Activated CD4-positive, CD25-positive, alpha-beta regulatory T cell treated with anti-CD3 and anti-CD28 coated beads, Interleukin-2, amount 50 U/mL, for 16 hours (primary cell): ENCODE results near the gene OSBPL8.
"Not testable (repeated sequence)": the region's sequence is repeated elsewhere in the genome, so short reads cannot be mapped to it uniquely, and the experiment has no call there.

Experiments
- DNase-seq: peaks from one replicate; pipeline ENCODE4 v3.0.0-alpha.2; 2020; ENCODE audit warnings: low read depth, low spot score

The OSBPL8 gene

DNA sequence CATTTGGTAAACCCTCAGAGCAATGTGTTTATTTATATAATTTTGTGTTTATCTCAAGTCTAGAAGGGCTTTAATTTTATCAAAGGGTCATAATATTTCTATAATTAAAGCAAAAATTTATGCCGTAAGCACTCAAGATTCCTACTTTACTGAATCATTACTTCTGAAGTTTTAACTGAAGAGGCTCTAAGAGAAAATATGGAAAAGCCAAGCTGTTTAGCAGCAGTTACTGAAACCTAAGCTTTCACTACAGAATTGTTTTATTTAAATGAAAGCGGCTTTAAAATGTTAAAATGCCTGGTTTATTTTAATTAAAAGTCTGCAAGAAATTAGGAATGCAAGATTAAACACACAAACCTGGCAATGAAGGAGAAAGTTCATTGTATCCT lies 137.4 kb downstream of the OSBPL8 start:
- DNase-seq: no peak

DNA sequence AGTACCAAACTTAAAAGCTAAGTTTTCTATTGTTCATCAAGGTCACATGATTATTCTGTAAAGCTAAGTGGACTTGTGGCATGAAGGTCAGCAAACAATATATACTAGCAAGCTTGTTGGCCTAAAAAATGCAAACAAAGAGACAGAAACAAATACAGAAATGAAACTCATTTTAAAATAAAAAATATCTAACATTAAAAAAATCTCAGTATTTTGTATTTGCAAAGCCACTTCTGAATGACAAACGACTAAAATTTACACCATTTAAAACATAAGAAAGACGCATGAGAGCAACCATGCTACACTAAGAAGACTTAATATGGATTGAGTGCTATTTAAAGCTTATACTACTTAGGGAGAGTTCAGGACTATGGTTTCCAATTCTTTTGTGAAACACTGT lies 138.5 kb downstream of the OSBPL8 start:
- no peak for DNase-seq

DNA sequence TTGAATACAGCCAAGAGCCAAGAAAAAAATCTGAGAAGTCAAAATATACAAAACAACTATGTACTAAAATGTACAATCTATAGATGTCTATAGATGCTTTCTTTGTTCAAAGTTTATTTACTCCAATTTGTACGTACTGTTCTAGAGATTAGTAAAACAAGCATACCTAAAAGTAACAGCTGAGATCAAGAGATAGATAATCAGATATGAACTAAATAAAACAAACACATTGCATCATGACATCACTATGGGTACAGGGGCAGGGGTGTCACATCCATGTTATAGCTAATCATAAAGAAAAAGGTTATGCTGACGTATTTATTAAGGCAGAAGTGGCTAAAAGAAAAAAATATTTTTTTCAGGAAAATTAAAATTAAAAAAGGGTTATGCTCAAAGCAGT lies 139.3 kb downstream of the OSBPL8 start:
- no peak for DNase-seq

DNA sequence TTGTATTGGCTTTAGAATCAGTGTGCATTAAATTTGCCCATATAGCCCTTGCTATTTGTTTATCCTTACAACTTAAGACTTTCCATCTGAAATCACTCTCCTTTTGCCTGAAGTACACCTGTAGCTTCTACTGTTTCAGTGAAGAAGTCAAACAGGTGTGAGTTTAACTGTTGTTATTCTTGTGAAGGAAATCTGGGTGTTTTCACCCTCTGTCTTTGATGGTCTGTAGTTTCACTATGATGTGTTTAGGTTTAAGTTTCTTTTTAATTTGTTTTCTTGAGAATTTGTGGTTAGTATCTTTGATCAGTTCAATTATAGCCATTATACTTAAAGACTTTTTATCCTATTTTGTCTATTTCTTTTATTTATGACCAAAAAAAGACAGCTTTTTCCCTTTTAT lies 142.5 kb downstream of the OSBPL8 start:
- no peak for DNase-seq

DNA sequence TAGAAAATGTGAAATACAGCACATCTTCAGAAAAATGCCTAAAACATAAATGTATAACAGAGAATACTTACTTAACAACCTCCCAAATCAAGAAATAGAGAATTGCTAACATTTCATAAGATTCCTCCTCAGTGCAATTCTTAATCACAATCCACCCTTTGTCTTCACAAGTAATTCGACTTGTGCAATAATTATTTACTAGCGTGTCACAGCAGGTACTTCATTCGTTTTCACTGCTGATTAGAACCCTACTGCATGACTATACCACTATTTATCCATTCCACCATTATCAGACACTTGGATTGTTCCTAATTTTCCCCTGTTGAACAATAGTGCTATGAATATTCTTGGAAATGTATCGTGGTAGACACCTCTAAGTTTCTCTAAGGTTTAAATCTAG lies 146.4 kb downstream of the OSBPL8 start:
- no peak for DNase-seq

DNA sequence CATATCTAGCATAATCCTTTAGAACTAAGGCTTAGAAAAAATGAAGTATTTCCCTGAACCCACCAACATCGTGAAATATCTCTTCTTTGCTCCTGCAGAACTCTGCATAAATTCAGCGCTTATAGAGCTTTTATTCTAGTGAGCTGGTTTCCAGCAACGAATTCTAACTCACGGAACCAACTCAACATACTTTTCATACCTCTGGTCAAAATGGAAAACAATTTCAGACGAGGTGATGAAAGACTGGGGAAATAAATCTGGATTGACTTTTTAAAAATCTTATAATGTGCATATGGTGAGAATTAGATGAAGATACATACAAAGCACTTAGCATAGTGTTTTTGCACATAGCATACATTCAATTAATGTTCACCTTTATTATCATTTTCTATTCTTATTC lies 148.8 kb downstream of the OSBPL8 start:
- DNase-seq: no peak

DNA sequence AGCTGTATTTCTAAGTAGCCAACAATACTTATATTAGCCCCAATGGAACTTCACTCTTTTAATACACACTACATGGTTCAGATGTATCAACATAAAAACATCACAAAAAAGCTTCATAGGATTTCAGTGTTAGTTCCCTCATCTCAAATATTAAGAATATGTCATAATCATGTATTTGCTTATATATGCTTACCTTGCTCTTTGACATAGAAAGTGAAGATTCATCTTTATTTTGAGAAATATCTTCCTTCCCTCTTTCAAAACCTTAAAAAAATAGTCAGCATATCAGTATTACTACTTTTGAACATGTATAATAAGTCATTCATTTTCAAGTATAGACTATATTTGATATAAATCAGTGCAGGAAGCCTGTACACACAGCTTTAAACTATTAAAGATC lies 149.2 kb downstream of the OSBPL8 start:
- DNase-seq: no peak

DNA sequence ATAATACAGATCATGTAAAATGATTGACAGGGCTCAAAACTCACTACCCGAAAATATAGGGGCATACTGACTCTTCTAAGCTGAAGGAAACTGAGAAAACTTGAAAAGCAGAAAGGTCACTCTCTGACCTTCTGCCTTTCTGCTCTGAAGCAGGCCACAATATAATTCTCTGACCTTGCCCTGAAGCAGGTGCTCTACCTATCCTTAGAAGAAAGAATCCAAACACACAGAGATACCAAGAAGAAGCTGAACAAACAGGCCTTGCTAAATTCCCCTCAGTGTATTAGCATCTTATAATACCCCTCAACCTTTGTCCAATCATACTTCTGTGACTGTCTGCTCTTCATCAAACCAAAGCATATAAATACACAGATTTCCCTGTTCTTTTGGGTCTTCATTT lies 150.5 kb downstream of the OSBPL8 start:
- no peak for DNase-seq

DNA sequence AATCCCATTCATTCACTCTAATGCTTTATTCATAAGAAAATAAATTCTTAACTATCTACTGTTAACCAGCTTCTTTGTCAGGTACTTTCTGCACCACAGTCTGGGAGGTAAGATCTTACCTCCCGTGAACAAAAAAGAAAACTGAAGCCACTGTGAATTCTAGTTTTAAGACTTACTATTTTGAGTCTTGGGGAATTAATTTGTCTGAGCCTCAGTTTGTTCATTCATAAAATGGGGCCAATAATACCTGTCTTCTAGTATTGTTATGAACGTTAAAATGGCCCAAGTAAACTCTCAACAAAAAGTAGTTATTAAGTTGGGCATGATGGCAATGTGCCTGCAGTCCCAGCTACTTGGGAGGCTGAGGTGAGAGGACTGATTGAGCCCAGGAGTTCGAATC lies 151.9 kb downstream of the OSBPL8 start:
- no peak for DNase-seq

DNA sequence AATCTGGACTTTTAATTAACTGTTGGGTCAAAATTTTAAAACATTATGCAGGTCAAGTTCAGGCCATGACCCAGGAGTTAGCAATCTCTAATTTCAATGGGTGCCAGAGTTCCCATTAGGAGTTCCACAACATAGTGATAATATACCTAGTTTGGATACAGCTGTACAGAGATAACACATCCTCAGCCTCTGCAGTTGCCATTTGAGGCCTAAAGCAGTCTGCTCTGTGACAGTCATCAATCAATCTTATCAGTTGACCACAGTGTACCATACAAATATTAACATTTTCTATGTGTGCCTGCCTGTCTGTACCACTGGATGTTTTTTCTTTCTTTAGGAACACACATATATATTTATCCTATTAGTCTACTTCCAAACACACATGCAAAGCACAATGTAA lies 157.3 kb downstream of the OSBPL8 start:
- DNase-seq: no peak

DNA sequence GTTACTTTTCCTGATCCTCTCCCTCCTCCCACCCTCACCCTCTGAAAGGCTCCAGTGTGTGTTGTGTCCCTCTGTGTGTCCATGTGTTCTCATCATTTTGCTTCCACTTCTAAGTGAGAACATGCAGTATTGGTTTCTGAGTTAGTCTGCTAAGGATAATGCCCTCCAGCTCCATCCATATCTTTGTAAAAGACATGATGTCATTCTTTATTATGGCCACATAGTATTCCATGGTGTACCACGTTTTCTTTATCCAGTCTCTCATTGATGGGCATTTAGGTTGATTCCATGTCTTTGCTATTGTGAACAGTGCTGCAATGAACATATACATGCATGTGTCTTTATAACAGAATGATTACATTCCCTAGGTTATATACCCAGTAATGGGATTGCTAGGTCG lies 159.4 kb downstream of the OSBPL8 start:
- no peak for DNase-seq

DNA sequence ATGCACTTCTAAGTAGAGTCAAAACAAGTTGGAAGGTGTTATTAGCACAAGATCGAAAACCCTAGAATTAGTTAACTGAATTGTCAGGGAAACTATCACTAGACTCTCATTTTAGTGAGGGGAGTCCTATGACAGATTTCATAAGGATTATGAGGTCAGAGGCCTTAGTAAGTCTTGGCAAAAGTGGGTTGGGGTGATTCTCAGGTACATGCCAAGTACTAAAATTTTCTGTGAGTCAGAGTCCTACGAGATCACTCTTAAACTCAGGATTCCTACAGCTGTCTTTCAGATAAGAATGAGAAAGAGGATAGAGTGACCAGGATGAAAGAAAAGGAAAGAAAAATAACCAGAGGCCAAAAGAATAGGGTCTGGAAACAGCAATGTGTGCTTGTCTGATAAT lies 160.5 kb downstream of the OSBPL8 start:
- DNase-seq: no peak

DNA sequence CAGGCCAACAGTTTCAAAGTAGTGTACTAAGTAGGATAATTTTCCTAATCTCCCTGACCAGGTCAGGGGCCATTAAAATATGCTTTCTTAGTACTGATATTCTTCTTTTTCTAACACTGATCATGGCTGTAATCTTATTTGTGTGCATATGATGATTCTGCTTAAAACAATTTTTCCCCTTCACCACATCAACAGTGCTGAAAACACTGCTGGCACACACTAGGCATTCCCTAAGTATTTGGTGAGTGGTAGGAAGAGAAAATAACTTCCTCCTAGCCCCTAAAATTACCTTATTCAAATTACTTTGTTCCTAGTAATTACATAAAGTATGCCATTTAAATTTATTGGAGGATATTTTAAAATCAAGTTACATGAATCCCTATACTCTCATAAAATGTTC lies 161.5 kb downstream of the OSBPL8 start:
- DNase-seq: no peak

DNA sequence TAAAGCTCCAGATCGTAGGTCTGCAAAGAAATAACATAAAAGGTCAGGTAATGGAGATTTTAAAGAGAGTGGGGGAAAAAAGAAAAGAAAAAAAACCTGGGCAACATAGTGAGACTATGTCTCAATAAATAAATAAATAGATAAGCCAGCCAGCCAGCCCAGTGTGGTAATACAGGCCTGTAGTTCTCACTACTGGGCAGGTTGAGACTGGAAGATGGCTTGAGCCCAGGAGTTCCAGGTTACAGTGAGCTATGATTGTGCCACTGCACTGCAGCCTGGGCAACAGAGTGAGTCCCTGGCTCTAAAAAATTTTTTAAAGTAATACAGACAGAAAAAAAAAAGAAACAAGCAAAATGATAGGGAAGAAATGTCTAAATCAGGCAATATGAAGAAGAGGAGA lies 168.1 kb downstream of the OSBPL8 start:
- DNase-seq: no peak

DNA sequence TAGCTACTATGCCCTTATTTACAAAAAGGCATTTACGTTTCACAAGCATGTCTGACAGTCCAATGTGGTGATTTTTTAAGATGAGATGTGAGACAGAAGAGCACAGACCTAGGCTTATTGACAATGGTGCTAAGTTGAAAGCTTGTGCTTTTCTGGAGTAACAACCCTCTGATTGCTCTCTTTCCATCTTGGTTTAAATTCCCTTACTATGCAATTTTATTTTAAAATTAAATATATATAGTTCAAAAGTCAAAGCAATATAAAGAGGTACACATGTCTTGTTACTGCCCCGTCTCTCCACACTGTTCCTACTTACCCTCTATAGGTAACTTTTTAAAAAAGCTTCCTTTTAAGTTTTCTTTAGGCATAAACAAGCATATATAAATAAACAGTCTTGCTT lies 172.0 kb downstream of the OSBPL8 start:
- DNase-seq: no peak

DNA sequence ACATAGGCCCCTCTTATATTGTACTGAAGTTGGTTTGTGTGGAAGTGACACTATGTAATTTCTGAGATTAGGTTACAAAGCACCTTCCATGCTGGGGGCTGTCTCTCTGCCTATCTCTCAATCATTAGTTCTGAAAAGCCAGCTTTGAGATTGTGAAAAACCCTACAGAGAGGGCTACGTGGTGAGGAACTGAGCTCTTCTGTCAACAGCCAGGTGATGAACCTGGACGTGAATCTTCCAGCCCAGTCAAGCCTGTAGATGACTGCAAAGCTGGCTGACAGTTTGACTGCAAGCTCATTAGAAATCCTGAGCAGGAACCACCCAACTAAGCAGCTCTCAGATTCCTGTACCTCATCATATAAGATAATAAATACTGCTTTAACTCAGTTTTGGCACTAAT lies 175.0 kb downstream of the OSBPL8 start:
- no peak for DNase-seq

DNA sequence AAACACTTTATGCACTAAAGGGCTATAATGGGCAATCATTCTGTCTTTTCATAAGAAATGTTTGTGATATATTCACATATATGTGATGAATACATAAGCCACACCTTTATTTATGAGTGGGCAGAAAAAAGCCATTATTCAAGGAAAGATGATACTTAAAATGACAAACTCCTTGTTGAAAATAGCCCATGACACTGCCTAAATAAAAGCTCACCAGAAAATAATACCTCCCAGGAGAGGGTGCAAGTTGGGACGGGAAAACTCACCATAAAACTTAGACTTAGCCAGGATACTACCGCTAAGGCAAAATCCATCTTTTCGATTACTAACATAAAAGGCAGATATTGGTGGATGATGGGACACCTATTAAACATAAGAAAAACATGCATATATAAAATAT lies 175.6 kb downstream of the OSBPL8 start:
- no peak for DNase-seq

DNA sequence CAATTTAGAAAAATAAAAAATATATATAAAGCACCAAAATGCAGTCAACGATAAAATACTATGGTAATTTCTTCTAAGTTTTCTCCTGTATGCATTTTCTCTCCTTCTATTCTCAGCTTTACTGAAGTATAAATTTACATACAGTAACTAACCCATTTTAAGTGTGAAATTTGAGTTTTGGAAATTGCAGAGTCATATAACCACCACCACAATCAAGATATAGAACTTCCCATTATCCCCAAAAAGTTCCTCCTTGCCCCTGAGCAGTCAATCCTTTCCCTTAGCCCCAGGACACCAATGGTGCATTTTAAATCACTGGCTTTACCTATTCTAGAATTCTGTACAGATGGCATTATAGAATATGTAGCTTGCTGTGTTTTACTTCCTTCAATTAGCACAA lies 180.3 kb downstream of the OSBPL8 start:
- DNase-seq: no peak

DNA sequence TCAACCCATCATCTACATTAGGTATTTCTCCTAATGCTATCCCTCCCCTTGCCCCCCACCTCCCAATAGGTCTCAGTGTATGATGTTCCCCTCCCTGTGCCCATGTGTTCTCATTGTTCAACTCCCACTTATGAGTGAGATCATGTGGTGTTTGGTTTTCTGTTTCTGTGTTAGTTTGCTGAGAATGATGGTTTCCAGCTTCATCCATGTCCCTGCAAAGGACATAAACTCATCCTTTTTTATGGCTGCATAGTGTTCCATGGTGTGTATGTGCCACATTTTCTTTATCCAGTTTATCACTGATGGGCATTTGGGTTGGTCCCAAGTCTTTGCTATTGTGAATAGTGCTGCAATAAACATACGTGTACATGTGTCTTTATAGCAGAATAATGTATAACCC lies 182.7 kb downstream of the OSBPL8 start:
- DNase-seq: not testable (repeated sequence)

DNA sequence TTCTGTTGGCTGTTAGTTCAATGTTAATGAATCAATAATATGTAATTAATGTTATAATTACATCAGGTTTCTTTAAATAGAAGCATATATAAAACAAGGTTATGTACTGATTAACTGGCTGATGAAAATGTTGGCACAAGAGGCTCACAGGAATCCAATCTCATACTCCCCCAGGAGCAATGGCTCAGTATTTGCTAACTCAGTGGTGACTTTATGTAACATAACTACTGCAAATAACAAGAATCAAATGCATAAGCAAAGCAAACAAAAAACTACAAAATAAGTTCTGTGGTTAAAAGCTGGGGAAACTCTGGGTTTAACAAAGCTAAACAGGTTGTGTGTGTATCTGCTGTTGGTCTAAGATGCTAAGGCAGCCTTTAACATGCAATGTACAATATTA lies 183.6 kb downstream of the OSBPL8 start:
- DNase-seq: no peak

DNA sequence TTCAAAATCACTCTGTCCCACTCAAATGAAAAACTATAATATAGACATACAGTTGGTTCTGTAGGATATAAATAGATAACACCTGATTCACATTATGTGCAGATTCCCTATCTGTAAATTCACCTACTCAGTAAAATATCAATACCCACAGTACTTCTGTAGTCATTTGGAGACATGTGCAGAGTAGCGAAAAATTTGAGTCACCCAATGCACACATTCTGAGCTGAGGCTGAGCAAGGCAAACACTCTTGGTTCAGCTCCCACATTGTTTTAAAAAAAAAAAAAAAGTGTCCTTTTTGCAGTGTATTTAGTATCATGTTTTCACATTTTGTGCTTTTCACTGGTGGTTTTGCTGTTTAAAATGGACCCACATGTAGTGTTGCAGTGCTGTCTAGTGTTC lies 184.1 kb downstream of the OSBPL8 start:
- no peak for DNase-seq

DNA sequence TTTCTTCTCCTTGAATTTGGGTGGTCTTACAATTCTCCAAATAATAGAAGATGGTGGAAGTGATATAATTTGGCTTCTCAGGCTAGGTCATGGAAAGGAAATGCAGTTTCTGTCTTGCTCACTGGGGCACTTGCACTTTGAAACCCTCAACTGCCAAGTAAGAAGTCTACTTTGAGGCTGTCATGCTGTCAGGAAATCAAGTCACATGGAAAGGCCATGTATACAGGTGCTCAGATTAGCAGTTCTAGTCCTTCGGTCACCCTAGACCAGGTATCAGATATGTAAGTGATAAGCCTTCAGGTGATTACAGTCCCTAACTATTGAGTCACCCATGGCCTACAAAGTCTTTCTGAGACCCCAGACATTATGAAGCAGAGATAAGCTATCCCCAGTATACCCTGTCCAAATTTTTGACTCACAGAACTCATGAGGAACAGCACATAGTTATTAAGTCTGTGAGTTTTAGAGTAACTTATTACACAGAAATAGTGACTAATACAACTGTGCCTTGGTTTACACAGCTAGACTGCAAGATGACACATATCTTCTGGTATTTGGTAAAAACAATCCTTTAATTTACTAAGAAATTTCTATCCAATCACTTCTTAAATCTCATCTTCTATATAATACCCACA lies 185.1 kb downstream of the OSBPL8 start:
- no peak for DNase-seq

DNA sequence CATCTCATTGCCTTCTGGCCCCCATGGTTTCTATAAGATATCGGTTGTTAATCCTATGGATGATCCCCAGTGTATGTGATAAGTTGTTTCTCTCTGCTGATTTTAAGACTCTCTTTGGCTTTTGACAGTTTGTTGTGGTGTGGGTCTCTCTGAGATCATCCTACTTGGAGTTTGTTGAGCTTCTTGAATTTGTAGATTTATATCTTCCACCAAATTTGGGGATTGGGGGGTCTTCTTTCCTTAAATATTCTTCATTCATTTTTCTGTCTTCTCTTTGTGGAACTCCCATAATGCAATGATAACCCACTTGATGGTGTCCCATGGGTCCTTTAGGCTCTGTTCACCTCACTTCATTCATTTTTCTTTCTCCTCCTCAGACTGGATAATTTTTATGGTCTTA lies 191.3 kb downstream of the OSBPL8 start:
- no peak for DNase-seq

DNA sequence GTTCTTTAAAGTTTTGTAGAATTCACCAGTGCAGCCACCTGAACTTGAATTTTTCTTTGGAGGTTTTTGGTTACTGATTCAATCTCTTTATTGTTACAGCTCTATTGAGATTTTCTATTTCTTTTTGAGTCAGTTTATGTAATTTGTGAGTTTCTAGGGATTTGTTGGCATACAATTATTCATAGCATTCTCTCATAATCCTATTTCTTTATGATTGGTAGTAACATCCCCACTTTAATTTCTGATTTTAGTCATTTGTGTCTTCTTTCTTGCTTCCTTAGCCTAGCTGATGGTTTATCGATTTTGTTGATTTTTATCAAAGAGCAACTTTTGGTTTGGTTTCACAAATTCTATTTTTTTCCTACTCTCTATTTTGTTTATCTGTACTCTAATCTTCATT lies 193.4 kb downstream of the OSBPL8 start:
- no peak for DNase-seq

DNA sequence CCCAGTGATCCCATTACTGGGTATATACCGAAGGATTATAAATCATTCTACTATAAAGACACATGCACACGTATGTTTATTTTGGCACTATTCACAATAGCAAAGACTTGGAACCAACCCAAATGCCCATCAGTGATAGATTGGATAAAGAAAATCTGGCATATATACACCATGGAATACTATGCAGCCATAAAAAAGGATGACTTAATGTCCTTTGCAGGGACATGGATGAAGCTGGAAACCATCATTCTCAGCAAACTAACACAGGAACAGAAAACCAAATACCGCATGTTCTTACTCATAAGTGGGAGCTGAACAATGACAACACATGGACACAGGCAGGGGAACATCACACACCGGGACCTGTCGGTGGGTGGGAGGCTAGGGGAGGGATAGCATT lies 195.4 kb downstream of the OSBPL8 start:
- DNase-seq: not testable (repeated sequence)
